Effector memory CD8-positive, alpha-beta T cell (primary cell): Measurements from ENCODE around the gene PILRA.
A peak's percentile ranks its signal among the peaks of the same experiment; 100 is the strongest.

Experiments
- ATAC-seq: fragments of 150-1000 bp; cut with Tn5 transposase; replicated peaks from 2 replicates; pipeline ENCODE4 v1.10.0; 2021; ENCODE audit warnings: mild to moderate bottlenecking, moderate library complexity
- DNase-seq, 3 experiments: peaks; one replicate each; pipeline ENCODE4 v3.0.0; 2021
- H3K27ac Mint-ChIP-seq, 2 donors: one replicate each; pipeline ENCODE4 v1.8.0; 2022; ENCODE audit warnings: mild to moderate bottlenecking in 2 of 2, mixed read lengths in 2 of 2, moderate library complexity in 2 of 2
- H3K27me3 Mint-ChIP-seq, 2 donors: one replicate each; pipeline ENCODE4 v1.8.0; 2022; ENCODE audit warnings: mixed read lengths in 2 of 2
- H3K36me3 Mint-ChIP-seq: one replicate; pipeline ENCODE4 v1.8.0; 2022; ENCODE audit warnings: mild to moderate bottlenecking, moderate library complexity, mixed read lengths; ENCODE audit not compliant: insufficient read depth
- H3K4me1 Mint-ChIP-seq, 2 donors: one replicate each; pipeline ENCODE4 v1.8.0; 2022; ENCODE audit warnings: low read depth in 2 of 2, mixed read lengths in 2 of 2
- H3K4me3 Mint-ChIP-seq, 2 donors: one replicate each; pipeline ENCODE4 v1.8.0; 2022; ENCODE audit warnings: mild to moderate bottlenecking in 2 of 2, mixed read lengths in 2 of 2, moderate library complexity in 2 of 2
- H3K9me3 Mint-ChIP-seq, 2 donors: one replicate each; pipeline ENCODE4 v1.8.0; 2022; ENCODE audit warnings: mixed read lengths in 2 of 2

PILRA gene

GRCh38 chr7:100394077-100394476, 20.8 kb downstream of the PILRA start:
- no peak for ATAC-seq

DNA sequence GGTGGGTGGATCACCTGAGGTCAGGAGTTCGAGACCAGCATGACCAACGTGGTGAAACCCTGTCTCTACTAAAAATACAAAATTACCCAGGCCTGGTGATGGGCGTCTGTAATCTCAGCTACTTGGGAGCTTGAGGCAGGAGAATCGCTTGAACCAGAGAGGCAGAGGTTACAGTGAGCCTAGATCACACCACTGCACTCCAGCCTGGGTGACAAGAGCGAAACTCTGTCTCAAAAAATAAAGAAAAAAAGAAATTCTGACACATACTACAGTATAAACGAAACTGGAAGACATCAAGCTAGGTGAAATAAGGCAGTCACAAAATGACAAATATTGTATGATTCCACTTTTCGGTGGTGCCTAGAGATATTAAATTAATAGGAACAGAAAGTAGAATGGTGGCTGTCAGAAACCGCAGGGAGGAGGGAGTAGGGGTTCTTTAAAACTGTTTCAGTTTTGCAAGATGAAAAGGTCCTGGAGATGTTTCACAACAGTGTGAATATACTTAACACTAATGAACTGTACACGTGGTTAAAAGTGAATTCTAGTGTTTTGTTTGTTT, 23.2 kb downstream of the PILRA start:
- Mint-ChIP-seq H3K27ac (peak overlapping the region; percentile 96 to 97), H3K27me3 (no peaks in the 10 kb centered on the region), H3K9me3 (no peaks in the 10 kb centered on the region), H3K36me3 (peaks cover 11% of the 10 kb centered on the region), H3K4me1 (peaks cover 16 to 22% of the 10 kb centered on the region in 2 donors), H3K4me3 (peak overlapping the region; percentile 76 to 81)
- DNase-seq = peak; percentile 28 to 38 (median 30)
- peak; percentile 97 for ATAC-seq

More at GRCh38 chr7:100394077-100394476, 20.8 kb downstream of the PILRA start:
- Mint-ChIP-seq H3K4me1 (peaks cover 16 to 22% of the 10 kb centered on the region in 2 donors), H3K27me3 (peaks cover 10 to 15% of the 10 kb centered on the region in 2 donors), H3K36me3 (peaks cover 11% of the 10 kb centered on the region), H3K27ac (no peak overlapping the region), H3K4me3 (no peak overlapping the region), H3K9me3 (no peaks in the 10 kb centered on the region)
- DNase-seq = no peak

DNA sequence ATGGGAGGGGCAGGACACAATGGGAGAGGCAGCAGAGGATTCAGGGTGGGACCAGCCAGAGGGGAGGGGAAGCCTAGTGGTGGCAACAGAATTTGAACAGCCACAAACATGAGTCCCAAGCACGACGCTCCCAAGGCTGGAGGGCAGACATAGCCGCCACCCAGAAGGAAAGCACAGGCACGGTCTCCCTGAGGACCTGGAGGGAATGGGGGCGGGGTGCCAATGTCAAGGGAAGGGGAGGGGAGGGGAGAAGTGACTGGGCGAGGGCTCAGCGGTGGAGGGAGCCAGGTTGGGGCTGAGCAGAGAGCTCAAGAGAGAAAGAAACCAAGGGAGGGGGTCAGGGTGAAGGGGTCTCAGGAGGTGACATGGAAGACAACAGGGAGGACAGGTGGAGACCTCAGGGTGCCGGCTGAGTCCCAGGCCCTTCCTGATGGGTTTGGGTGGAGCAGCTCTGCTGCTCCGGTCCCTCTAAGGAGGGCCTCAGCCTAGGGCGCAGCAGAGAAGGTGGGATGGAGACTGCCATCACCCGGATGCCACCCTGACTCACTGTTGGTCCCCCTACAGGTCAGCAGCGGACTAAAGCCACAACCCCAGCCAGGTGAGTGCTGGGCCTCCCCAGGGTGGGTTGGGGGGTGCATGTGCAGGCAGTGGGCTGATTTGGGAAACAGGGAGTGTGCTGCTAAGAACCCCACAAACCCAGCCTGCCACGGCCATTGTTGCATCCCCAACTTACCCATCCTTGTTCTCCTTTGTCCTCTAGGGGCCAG, 24.2 kb downstream of the PILRA start:
- peaks cover 11% of the 10 kb centered on the region for H3K36me3 Mint-ChIP-seq
- peak overlapping the region; percentile 96 to 97 for H3K27ac Mint-ChIP-seq
- DNase-seq = no peak
- peaks cover 16 to 22% of the 10 kb centered on the region in 2 donors for H3K4me1 Mint-ChIP-seq
- no peaks in the 10 kb centered on the region for H3K27me3 Mint-ChIP-seq
- H3K9me3 Mint-ChIP-seq = no peaks in the 10 kb centered on the region
- no peak for ATAC-seq
- peak overlapping the region; percentile 76 to 81 for H3K4me3 Mint-ChIP-seq

- Mint-ChIP-seq H3K27ac (peak overlapping the region; percentile 46 to 97), H3K4me3 (peak overlapping the region in 1 of 2 donors; percentile 61), H3K9me3 (no peaks in the 10 kb centered on the region), H3K27me3 (no peaks in the 10 kb centered on the region), H3K36me3 (peaks cover 8% of the 10 kb centered on the region), H3K4me1 (peaks cover 16 to 22% of the 10 kb centered on the region in 2 donors)
- no peak for DNase-seq
- ATAC-seq = no peak
Observed at GRCh38 chr7:100398239-100398638, 25.0 kb downstream of the PILRA start.

DNA sequence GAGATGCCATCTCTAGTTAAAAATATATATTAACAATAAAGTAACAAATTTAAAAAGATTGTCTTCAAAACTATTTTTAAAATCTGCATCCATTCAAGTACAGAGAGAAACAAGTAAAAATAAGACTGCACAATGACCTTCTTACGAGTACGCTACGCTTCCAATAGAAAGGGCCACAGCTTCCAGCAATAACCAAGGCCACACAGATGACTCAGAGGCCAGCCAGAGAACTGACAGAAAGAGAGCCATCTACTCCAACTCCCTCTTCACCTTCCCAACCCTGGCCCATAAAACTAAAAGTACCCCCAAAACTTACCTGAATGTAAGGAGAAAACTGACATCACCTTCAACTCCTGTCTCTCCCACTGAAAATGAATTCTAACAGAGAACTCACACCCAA, 26.8 kb downstream of the PILRA start:
- Mint-ChIP-seq H3K27ac (no peak overlapping the region), H3K4me3 (no peak overlapping the region), H3K27me3 (no peaks in the 10 kb centered on the region), H3K4me1 (peaks cover 16 to 22% of the 10 kb centered on the region in 2 donors), H3K9me3 (no peaks in the 10 kb centered on the region), H3K36me3 (peaks cover 8% of the 10 kb centered on the region)
- ATAC-seq (no peak), DNase-seq (no peak)

DNA sequence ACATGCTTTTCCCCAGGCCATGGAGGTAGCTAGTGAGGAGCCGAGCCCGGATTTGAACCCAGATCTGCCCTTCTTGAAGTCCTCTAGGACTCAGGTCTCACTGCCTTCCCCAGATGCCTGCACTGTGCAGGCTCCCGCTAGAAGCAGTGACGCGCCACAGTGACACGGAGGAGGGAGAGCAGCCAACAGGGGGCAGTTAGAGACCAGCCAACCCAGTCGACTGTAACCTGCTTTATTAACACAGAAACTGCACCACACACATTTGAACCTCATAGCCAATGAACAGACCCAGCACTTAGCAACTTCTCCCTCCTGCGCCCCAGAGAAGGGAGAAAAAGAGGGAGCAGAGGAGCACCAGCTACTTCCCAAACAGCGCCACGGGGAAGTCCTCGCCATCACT, 27.4 kb downstream of the PILRA start:
- Mint-ChIP-seq H3K27ac (no peak overlapping the region), H3K4me1 (peaks cover 16 to 22% of the 10 kb centered on the region in 2 donors), H3K27me3 (no peaks in the 10 kb centered on the region), H3K9me3 (no peaks in the 10 kb centered on the region), H3K36me3 (peaks cover 7% of the 10 kb centered on the region), H3K4me3 (no peak overlapping the region)
- ATAC-seq (no peak), DNase-seq (no peak)

DNA sequence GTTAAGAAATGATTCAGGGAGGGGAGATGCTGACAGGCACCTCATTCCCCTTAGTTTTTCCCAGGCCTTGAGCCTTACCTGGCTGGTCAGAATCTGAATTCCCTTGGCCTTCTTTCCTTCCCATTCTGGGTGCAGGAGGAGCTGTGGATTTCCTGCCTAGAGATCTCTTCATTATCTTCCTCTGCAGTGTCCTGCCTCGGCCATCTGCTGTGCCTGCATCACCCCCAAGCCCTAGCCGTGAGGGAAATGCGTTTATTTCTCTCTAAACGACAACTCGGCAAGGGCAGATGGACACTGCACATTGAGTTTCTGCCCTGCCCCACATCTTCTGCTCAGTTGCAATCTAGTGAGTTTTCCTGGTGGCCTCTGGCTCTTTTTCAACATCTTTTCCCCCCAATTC, 28.5 kb downstream of the PILRA start:
- Mint-ChIP-seq H3K9me3 (no peaks in the 10 kb centered on the region), H3K4me3 (no peak overlapping the region), H3K4me1 (peaks cover 14 to 17% of the 10 kb centered on the region in 2 donors), H3K27me3 (no peaks in the 10 kb centered on the region), H3K27ac (no peak overlapping the region), H3K36me3 (peaks cover 3% of the 10 kb centered on the region)
- DNase-seq (no peak), ATAC-seq (no peak)

- DNase-seq (no peak), ATAC-seq (no peak)
- Mint-ChIP-seq H3K27ac (no peak overlapping the region), H3K4me1 (peaks cover 10 to 13% of the 10 kb centered on the region in 2 donors), H3K9me3 (no peaks in the 10 kb centered on the region), H3K36me3 (peaks cover 3% of the 10 kb centered on the region), H3K4me3 (no peak overlapping the region), H3K27me3 (no peaks in the 10 kb centered on the region)
Observed at GRCh38 chr7:100402241-100402640, 29.0 kb downstream of the PILRA start.

GRCh38 chr7:100406767-100407166, 33.5 kb downstream of the PILRA start:
- Mint-ChIP-seq H3K4me3 (no peak overlapping the region), H3K27ac (no peak overlapping the region), H3K4me1 (peaks cover 2 to 3% of the 10 kb centered on the region in 2 donors), H3K9me3 (no peaks in the 10 kb centered on the region), H3K36me3 (peaks cover 3% of the 10 kb centered on the region), H3K27me3 (no peaks in the 10 kb centered on the region)
- DNase-seq = no peak
- ATAC-seq = no peak

DNA sequence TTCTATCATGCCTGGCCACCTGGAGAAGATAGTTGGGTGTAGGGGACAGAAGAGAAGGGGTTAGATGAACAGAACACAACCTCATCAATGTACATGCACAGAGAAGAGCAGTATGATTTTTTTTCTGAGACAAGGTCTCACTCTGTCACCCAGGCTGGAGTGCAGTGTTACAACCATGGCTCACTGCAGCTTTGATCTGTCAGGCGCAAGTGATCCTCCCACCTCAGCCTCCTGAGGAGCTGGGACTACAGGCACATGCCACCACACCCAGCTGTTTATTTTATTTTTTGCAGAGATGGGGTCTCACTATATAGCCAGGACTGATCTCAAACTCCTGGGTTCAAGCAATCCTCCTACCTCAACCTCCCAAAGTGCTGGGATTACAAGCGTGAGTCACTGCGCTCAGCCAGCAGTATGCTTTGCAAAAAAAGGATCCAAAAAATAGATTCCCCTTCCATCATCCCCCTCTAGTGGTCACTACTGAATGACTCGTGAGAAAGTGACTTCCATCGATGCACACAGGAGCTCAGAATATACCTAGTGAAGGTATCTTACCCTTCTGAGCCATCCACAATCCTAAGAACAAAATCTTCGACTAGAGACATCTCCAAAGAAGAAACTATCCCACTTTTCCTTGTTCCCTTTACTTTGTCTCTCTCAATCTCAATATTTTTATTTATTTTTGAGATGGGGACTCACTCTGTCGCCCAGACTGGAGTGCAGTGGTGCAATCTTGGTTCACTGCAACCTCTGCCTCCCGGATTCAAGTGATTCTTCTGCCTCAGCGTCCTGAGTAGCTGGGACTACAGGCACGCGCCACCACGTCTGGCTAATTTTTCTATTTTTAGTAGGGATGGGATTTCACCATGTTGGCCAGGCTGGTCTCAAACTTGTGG, 34.2 kb downstream of the PILRA start:
- peak; percentile 93 for ATAC-seq

DNA sequence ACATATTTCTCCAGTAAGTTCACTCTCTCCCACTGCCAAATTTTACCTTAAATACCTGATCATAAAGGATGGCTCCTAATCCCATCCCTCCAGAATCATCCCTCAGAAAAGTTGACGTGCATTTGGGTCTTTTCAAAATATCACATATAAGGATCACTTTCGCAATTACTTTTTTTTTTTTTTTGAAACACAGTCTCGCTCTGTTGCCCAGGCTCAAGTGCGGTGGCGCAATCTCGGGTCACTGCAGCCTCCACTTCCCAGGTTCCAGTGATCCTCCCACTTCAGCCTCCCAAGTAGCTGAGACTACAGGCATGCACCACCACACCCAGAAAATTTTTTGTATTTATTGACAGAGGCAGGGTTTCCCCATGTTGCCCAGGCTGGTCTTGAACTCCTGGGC, 37.8 kb downstream of the PILRA start:
- ATAC-seq (no peak), DNase-seq (no peak)
- Mint-ChIP-seq H3K27ac (no peak overlapping the region), H3K4me3 (no peak overlapping the region), H3K9me3 (no peaks in the 10 kb centered on the region), H3K4me1 (peaks cover 2 to 3% of the 10 kb centered on the region in 2 donors), H3K27me3 (no peaks in the 10 kb centered on the region), H3K36me3 (no peaks in the 10 kb centered on the region)

More for the DNA sequence above, 34.2 kb downstream of the PILRA start:
- H3K4me3 Mint-ChIP-seq = no peak overlapping the region
- peaks cover 2 to 3% of the 10 kb centered on the region in 2 donors for H3K4me1 Mint-ChIP-seq
- no peaks in the 10 kb centered on the region for H3K27me3 Mint-ChIP-seq
- H3K36me3 Mint-ChIP-seq = peaks cover 3% of the 10 kb centered on the region
- peak; percentile 53 to 63 (median 56) for DNase-seq
- H3K9me3 Mint-ChIP-seq = no peaks in the 10 kb centered on the region
- no peak overlapping the region for H3K27ac Mint-ChIP-seq

DNA sequence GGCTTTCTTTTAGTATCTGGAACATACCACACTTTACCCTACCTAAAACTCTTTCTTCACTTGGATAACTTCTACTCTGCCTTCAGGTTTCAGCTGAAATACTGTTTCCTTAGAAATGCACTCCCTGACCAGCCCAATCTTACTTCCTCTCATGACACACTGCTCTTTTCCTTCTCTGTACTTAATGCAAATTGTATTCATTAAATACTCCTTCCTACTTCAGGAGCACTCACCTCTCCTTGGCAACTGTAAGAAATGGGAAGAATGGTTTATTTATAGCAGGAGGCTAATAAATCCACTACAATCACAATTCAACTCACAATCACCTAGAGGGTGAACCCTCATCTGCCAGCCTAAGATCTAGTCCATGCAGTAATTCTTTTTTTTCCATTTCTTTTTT, 40.1 kb downstream of the PILRA start:
- Mint-ChIP-seq H3K27ac (no peak overlapping the region), H3K27me3 (no peaks in the 10 kb centered on the region), H3K4me3 (no peak overlapping the region), H3K36me3 (no peaks in the 10 kb centered on the region), H3K9me3 (no peaks in the 10 kb centered on the region), H3K4me1 (no peaks in the 10 kb centered on the region)
- no peak for DNase-seq
- no peak for ATAC-seq

DNA sequence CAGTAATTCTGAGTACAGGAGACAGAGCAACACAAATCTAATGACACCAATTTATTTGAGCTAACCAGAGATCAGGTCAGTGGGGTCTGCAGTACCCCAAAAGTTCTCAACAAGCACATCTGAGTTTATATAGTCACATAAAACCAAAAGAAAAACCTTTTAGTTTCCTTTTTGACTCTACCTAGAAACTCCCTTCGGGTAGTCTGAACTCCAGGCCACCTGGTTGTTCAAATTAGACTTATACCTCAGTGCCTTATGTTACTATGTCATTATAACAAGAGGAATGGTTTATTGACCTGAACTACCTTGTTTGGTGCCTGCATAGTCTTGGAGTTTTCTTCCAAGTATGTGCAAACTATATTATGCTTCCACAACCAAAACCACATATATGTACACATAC, 40.6 kb downstream of the PILRA start:
- no peaks in the 10 kb centered on the region for H3K36me3 Mint-ChIP-seq
- H3K9me3 Mint-ChIP-seq = no peaks in the 10 kb centered on the region
- no peaks in the 10 kb centered on the region for H3K27me3 Mint-ChIP-seq
- H3K4me3 Mint-ChIP-seq = no peak overlapping the region
- H3K4me1 Mint-ChIP-seq = no peaks in the 10 kb centered on the region
- no peak for ATAC-seq
- no peak overlapping the region for H3K27ac Mint-ChIP-seq
- no peak for DNase-seq
